Lower lobe of right lung (tissue), 2 donors: ENCODE measurements around the gene HKDC1. TPM values are rescaled to one million over a fixed set of nuclear protein-coding genes. Genes with fewer than 3 reads are reported as not detected.
"Not testable (repeated sequence)": the region's sequence is repeated elsewhere in the genome, so short reads cannot be mapped to it uniquely, and the experiment has no call there.

ENCODE experiments used
- ATAC-seq, 2 donors: fragments of 200-7000 bp; cut with Tn5 transposase; one replicate each; pipeline ENCODE4 v1.9.1; 2020 to 2022; ENCODE audit warnings: mild to moderate bottlenecking in 2 of 2, moderate library complexity in 2 of 2
- DNase-seq: peaks from one replicate; pipeline ENCODE4 v3.0.0-alpha.2; 2020
- H3K27ac ChIP-seq: fragments of 200-600 bp; one replicate; pipeline ENCODE4 v1.8.0; 2022
- H3K27me3 ChIP-seq: fragments of 200-600 bp; one replicate; pipeline ENCODE4 v1.8.0; 2022; ENCODE audit warnings: low read depth
- H3K36me3 ChIP-seq: fragments of 200-600 bp; one replicate; pipeline ENCODE4 v1.8.0; 2022; ENCODE audit warnings: mild to moderate bottlenecking
- H3K4me1 ChIP-seq: fragments of 200-600 bp; one replicate; pipeline ENCODE4 v1.8.0; 2022
- H3K4me3 ChIP-seq: fragments of 200-600 bp; one replicate; pipeline ENCODE4 v1.8.0; 2022; ENCODE audit warnings: mild to moderate bottlenecking
- H3K9me3 ChIP-seq: fragments of 200-600 bp; one replicate; pipeline ENCODE4 v1.8.0; 2022
- intact Hi-C: fragments of 100-400 bp; cut with DNase I; formaldehyde crosslinking; loops from one replicate; pipeline ENCODE4 v1.11.0; 2022
- total RNA-seq: library from RNA; stranded (reverse); fragmentation: NEBNext Ultra II Directional; extraction: Animal tissue kit (Norgen Biotek cat#: 25700); gene quantifications from one replicate; pipeline ENCODE4 v1.2.1, GENCODE V29; 2021
- TF ChIP-seq, protein P1 (sequence below): fragments of 200-600 bp; IDR thresholded peaks from one replicate; pipeline ENCODE4 v1.8.0; 2022; ENCODE audit warnings: antibody characterized with exemption, mild to moderate bottlenecking
- donor health status: DM: no; HTN: yes; CAD: no; lungs with severe emphysema.

Gene HKDC1
- total RNA-seq, 1 donor from 2014 or later: 5.9 TPM

DNA sequence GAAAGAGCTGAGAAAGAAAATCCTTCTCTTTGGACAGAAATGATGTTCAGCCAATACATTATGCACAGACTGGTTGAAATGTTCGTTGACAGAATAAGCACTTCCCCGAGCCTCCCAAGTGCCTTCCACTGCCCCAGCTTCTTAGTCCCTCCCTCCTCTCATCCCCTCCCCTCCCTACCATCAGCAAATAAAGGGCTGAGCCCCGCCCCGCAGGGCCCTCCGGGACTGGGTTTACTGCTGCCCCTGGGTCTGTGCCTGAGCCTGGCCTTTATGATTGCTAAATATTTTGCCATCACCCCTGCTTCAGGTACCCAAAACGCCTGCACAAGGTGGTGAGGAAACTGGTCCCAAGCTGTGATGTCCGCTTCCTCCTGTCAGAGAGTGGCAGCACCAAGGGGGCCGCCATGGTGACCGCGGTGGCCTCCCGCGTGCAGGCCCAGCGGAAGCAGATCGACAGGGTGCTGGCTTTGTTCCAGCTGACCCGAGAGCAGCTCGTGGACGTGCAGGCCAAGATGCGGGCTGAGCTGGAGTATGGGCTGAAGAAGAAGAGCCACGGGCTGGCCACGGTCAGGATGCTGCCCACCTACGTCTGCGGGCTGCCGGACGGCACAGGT lies 28.1 kb downstream of the HKDC1 start:
- DNase-seq (no peak), ATAC-seq (no peak)
- intact Hi-C loops: no loop called here
- H3K4me3 ChIP-seq: no peak overlapping the region
- H3K4me1 ChIP-seq: no peaks in the 10 kb centered on the region
- no peaks in the 10 kb centered on the region for H3K27me3 ChIP-seq
- H3K36me3 ChIP-seq: no peaks in the 10 kb centered on the region
- no peak overlapping the region for H3K27ac ChIP-seq
- TF ChIP-seq, protein P1, sequence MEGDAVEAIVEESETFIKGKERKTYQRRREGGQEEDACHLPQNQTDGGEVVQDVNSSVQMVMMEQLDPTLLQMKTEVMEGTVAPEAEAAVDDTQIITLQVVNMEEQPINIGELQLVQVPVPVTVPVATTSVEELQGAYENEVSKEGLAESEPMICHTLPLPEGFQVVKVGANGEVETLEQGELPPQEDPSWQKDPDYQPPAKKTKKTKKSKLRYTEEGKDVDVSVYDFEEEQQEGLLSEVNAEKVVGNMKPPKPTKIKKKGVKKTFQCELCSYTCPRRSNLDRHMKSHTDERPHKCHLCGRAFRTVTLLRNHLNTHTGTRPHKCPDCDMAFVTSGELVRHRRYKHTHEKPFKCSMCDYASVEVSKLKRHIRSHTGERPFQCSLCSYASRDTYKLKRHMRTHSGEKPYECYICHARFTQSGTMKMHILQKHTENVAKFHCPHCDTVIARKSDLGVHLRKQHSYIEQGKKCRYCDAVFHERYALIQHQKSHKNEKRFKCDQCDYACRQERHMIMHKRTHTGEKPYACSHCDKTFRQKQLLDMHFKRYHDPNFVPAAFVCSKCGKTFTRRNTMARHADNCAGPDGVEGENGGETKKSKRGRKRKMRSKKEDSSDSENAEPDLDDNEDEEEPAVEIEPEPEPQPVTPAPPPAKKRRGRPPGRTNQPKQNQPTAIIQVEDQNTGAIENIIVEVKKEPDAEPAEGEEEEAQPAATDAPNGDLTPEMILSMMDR: no peak
- no peaks in the 10 kb centered on the region for H3K9me3 ChIP-seq

GRCh38 chr10:69250041-69250440 lies 29.9 kb downstream of the HKDC1 start:
- H3K36me3 ChIP-seq: no peaks in the 10 kb centered on the region

DNA sequence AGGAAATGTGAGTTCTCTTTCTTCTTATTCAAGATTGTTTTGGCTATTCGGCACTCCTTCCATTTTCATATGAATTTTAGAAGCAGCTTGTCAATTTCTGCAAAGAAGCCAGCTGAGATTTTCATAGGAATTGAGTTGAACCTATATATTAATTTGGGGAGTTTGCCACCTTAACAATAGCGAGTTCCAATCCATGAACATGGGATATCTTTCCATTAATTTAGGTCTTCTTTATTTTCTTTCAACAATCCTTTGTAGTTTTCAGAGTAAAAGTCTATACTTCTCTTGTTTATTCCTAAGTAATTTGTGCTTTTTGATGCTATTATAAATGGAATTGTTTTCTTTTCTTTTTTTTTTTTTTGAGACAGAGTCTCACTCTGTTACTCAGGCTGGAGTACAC lies 31.3 kb downstream of the HKDC1 start:
- H3K4me1 ChIP-seq, H3K9me3 ChIP-seq, H3K36me3 ChIP-seq, H3K27me3 ChIP-seq, ATAC-seq, H3K27ac ChIP-seq, H3K4me3 ChIP-seq, intact Hi-C loops, DNase-seq: not testable (repeated sequence)

More at GRCh38 chr10:69250041-69250440, 29.9 kb downstream of the HKDC1 start:
- ATAC-seq (no peak), DNase-seq (no peak)
- intact Hi-C loops: no loop called here
- Histone ChIP-seq H3K9me3 (no peaks in the 10 kb centered on the region), H3K27me3 (no peaks in the 10 kb centered on the region), H3K4me3 (no peak overlapping the region), H3K27ac (no peak overlapping the region), H3K4me1 (no peaks in the 10 kb centered on the region)
- TF ChIP-seq, protein P1: no peak

- H3K4me1 ChIP-seq: no peaks in the 10 kb centered on the region
- H3K9me3 ChIP-seq: no peaks in the 10 kb centered on the region
- no peaks in the 10 kb centered on the region for H3K27me3 ChIP-seq
- H3K4me3 ChIP-seq: no peak overlapping the region
- TF ChIP-seq, protein P1: no peak
- no peak for ATAC-seq
- DNase-seq: no peak
- intact Hi-C loops: no loop called here
- H3K36me3 ChIP-seq: no peaks in the 10 kb centered on the region
- no peak overlapping the region for H3K27ac ChIP-seq
Observed at GRCh38 chr10:69253171-69253570, 33.0 kb downstream of the HKDC1 start.

GRCh38 chr10:69254877-69255276 lies 34.7 kb downstream of the HKDC1 start:
- TF ChIP-seq, protein P1: no peak
- ATAC-seq (no peak), DNase-seq (no peak)
- intact Hi-C loops: no loop called here
- Histone ChIP-seq H3K36me3 (no peaks in the 10 kb centered on the region), H3K4me1 (no peaks in the 10 kb centered on the region), H3K27me3 (no peaks in the 10 kb centered on the region), H3K9me3 (no peaks in the 10 kb centered on the region), H3K27ac (no peak overlapping the region), H3K4me3 (no peak overlapping the region)

DNA sequence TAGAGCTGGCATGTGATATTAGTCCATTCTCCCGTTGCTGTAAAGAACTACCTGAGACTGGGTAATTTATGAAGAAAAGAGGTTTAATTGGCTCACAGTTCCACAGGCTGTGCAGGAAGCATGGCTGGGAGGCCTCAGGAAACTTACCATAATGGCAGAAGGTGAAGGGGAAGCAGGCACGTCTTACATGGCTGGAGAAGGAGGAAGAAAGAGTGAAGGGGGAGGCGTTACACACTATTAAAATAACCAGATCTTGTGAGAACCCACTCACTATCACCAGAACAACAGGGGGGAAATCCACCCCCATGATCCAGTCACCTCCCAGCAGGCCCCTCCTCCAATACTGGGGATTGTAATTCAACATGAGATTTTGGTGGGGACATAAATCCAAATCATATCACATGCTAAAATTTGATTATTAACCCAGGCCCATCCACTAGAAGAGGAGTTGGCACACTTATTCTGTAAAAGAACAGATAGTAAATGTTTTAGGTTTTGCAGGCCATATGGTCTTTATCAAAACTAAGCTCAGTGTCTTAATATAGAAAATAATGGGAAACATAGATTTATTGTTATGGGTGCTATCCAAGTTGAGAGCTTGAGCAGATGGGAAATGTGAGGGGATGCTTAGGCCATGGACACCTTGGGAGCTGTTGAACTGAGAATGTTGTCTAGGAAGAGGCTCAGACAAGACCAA lies 39.6 kb downstream of the HKDC1 start:
- DNase-seq: no peak
- H3K27me3 ChIP-seq: no peaks in the 10 kb centered on the region
- no peak overlapping the region for H3K4me3 ChIP-seq
- no peak overlapping the region for H3K27ac ChIP-seq
- no peaks in the 10 kb centered on the region for H3K4me1 ChIP-seq
- no peaks in the 10 kb centered on the region for H3K9me3 ChIP-seq
- intact Hi-C loops: no loop called here
- ATAC-seq: no peak
- H3K36me3 ChIP-seq: no peaks in the 10 kb centered on the region
- TF ChIP-seq, protein P1: no peak
